SK-N-SH treated with all-trans-retinoic acid at 6 μM for 48 hours (cell line): ENCODE data around the gene C3orf70.

Experiments
- ARNTL ChIP-seq: fragments of 450-650 bp; formaldehyde crosslinking; IDR thresholded peaks from 2 replicates; pipeline ENCODE4 v1.5.0; 2020; ENCODE audit warnings: low read depth, mild to moderate bottlenecking, moderate library complexity, borderline replicate concordance
- CREB5 ChIP-seq: fragments of 250-450 bp; sonication (Bioruptor Pico); IDR thresholded peaks from 2 replicates; pipeline ENCODE4 v1.5.1; 2020; ENCODE audit warnings: low read depth, mild to moderate bottlenecking, moderate library complexity
- PATZ1 ChIP-seq: fragments of 250-450 bp; sonication (Bioruptor Pico); IDR thresholded peaks from 2 replicates; pipeline ENCODE4 v1.8.0; 2020; ENCODE audit warnings: mild to moderate bottlenecking, moderate library complexity, borderline replicate concordance
- RARB ChIP-seq: fragments of 250-450 bp; sonication (Bioruptor Pico); IDR thresholded peaks from 2 replicates; pipeline ENCODE4 v1.8.0; 2021; ENCODE audit warnings: mild to moderate bottlenecking, moderate library complexity
- SNAI2 ChIP-seq: fragments of 250-450 bp; sonication (Bioruptor Pico); IDR thresholded peaks from 2 replicates; pipeline ENCODE4 v1.5.0; 2020; ENCODE audit warnings: mild to moderate bottlenecking, moderate library complexity
- TCF4 ChIP-seq: fragments of 250-450 bp; sonication (Bioruptor Pico); IDR thresholded peaks from 2 replicates; pipeline ENCODE4 v1.8.0; 2021; ENCODE audit warnings: mild to moderate bottlenecking, moderate library complexity, borderline replicate concordance
- ZFP3 ChIP-seq: fragments of 250-450 bp; sonication (Bioruptor Pico); IDR thresholded peaks from 2 replicates; pipeline ENCODE4 v1.5.0; 2020; ENCODE audit warnings: mild to moderate bottlenecking, moderate library complexity
- ZFP30 ChIP-seq: fragments of 450-650 bp; formaldehyde crosslinking; IDR thresholded peaks from 2 replicates; pipeline ENCODE4 v1.5.0; 2022; ENCODE audit warnings: mild to moderate bottlenecking, moderate library complexity
- ZNF8 ChIP-seq: fragments of 450-650 bp; formaldehyde crosslinking; IDR thresholded peaks from 2 replicates; pipeline ENCODE4 v1.5.0; 2020; ENCODE audit warnings: mild to moderate bottlenecking, moderate library complexity

- TF ChIP-seq RARB (CRISPR knock-in tag) (no peak), ZFP3 (CRISPR knock-in tag) (no peak), SNAI2 (CRISPR knock-in tag) (no peak), ZFP30 (CRISPR knock-in tag) (no peak), PATZ1 (CRISPR knock-in tag) (no peak), ARNTL (CRISPR knock-in tag) (no peak), CREB5 (CRISPR knock-in tag) (no peak), TCF4 (CRISPR knock-in tag) (no peak), ZNF8 (CRISPR knock-in tag) (no peak)
Measured at GRCh38 chr3:185040425-185040824, 112.4 kb downstream of the C3orf70 start.
